DND-41 (cell line): ENCODE data around the gene TSPOAP1.

ENCODE experiments used
- CTCF ChIP-seq: IDR thresholded peaks from 2 replicates; pipeline ENCODE4 v1.5.1; 2012; ENCODE audit warnings: borderline replicate concordance, low read length, moderate library complexity, mild to moderate bottlenecking; ENCODE audit not compliant: poor library complexity, severe bottlenecking; ENCODE audit errors: extremely low read depth
- EZH2 ChIP-seq: IDR thresholded peaks from 3 replicates; pipeline ENCODE4 v1.6.1; 2012; ENCODE audit warnings: borderline replicate concordance, low read depth, mild to moderate bottlenecking, moderate library complexity, low read length, inconsistent platforms; ENCODE audit not compliant: severe bottlenecking

- TF ChIP-seq CTCF (no peak), EZH2 (no peak)
Observed at GRCh38 chr17:58333736-58334207, 5.2 kb upstream of the TSPOAP1 start.
